ENCODE measurements around the gene CTXN2.

CTXN2 gene

GRCh38 chr15:48221885-48222284, 30.4 kb downstream of the CTXN2 start:
- DNase-seq (ENCODE audit: extremely low spot score), result no peak
- CTCF ChIA-PET, result no interaction called here
- TF ChIP-seq ZNF384 (IDR thresholded peaks at IDR 0.05) (no peak), L3MBTL2 (conservative IDR thresholded peaks at IDR 0.05) (no peak), ELF4 (IDR thresholded peaks at IDR 0.05) (no peak)

GRCh38 chr15:48222627-48223026, 31.2 kb downstream of the CTXN2 start:
- TF ChIP-seq FOXA1 (IDR thresholded peaks at IDR 0.05), result no peak
- no peak for TF ChIP-seq NFRKB (IDR thresholded peaks at IDR 0.05)
- no peak for TF ChIP-seq CTBP1 (IDR thresholded peaks at IDR 0.05; ENCODE audit: borderline replicate concordance)
- TF ChIP-seq SP1 (IDR thresholded peaks at IDR 0.05), result no peak
- TF ChIP-seq FOXM1 (IDR thresholded peaks at IDR 0.05; ENCODE audit: borderline replicate concordance), result no peak
- no peak for TF ChIP-seq BHLHE40 (IDR thresholded peaks at IDR 0.05; ENCODE audit: borderline replicate concordance)
- no peak for TF ChIP-seq ARNT (IDR thresholded peaks at IDR 0.05)
- no peak for TF ChIP-seq SUZ12 (IDR thresholded peaks at IDR 0.05)
- no peak for TF ChIP-seq L3MBTL2 (conservative IDR thresholded peaks at IDR 0.05)
- no peak for TF ChIP-seq HDGF (IDR thresholded peaks at IDR 0.05; ENCODE audit: borderline replicate concordance)
- no peak for TF ChIP-seq ELF4 (IDR thresholded peaks at IDR 0.05)
- no peak for TF ChIP-seq LEF1 (IDR thresholded peaks at IDR 0.05; ENCODE audit: borderline replicate concordance)
- TF ChIP-seq PKNOX1 (IDR thresholded peaks at IDR 0.05), result no peak
- no peak for DNase-seq (ENCODE audit: extremely low spot score)
- ChIA-PET POLR2A (no interaction called here), CTCF (no interaction called here)

More at GRCh38 chr15:48221885-48222284, 30.4 kb downstream of the CTXN2 start:
- POLR2A ChIA-PET, result no interaction called here

- no peak for DNase-seq (ENCODE audit: extremely low spot score)
- ChIA-PET CTCF (no interaction called here), POLR2A (no interaction called here)
- TF ChIP-seq HDGF (IDR thresholded peaks at IDR 0.05; ENCODE audit: borderline replicate concordance) (no peak), ARNT (IDR thresholded peaks at IDR 0.05) (no peak), SUZ12 (IDR thresholded peaks at IDR 0.05) (no peak), NFRKB (IDR thresholded peaks at IDR 0.05) (no peak), TARDBP (IDR thresholded peaks at IDR 0.05) (no peak), BHLHE40 (IDR thresholded peaks at IDR 0.05; ENCODE audit: borderline replicate concordance) (no peak), SP1 (IDR thresholded peaks at IDR 0.05) (no peak)
These were observed 34.3 kb downstream of the CTXN2 start for GRCh38 chr15:48225771-48226170.

GRCh38 chr15:48230498-48230897, 39.0 kb downstream of the CTXN2 start:
- no peak for DNase-seq (ENCODE audit: extremely low spot score)
- CTCF ChIA-PET, result no interaction called here
- TF ChIP-seq FOXK2 (IDR thresholded peaks at IDR 0.05) (no peak), TARDBP (IDR thresholded peaks at IDR 0.05) (no peak), SP1 (IDR thresholded peaks at IDR 0.05) (no peak), LEF1 (IDR thresholded peaks at IDR 0.05; ENCODE audit: borderline replicate concordance) (no peak), PKNOX1 (IDR thresholded peaks at IDR 0.05) (no peak), FOXA1 (IDR thresholded peaks at IDR 0.05) (no peak), SUZ12 (IDR thresholded peaks at IDR 0.05) (no peak), ELF4 (IDR thresholded peaks at IDR 0.05) (no peak), ARNT (IDR thresholded peaks at IDR 0.05) (no peak), NFRKB (IDR thresholded peaks at IDR 0.05) (no peak), BHLHE40 (IDR thresholded peaks at IDR 0.05; ENCODE audit: borderline replicate concordance) (no peak), FOXM1 (IDR thresholded peaks at IDR 0.05; ENCODE audit: borderline replicate concordance) (no peak), L3MBTL2 (conservative IDR thresholded peaks at IDR 0.05) (no peak), HDGF (IDR thresholded peaks at IDR 0.05; ENCODE audit: borderline replicate concordance) (no peak), CTBP1 (IDR thresholded peaks at IDR 0.05; ENCODE audit: borderline replicate concordance) (no peak), ZNF384 (IDR thresholded peaks at IDR 0.05) (no peak)
- POLR2A ChIA-PET, result no interaction called here

GRCh38 chr15:48233246-48233645, 41.8 kb downstream of the CTXN2 start:
- POLR2A ChIA-PET, result no interaction called here
- DNase-seq (ENCODE audit: extremely low spot score), result no peak
- CTCF ChIA-PET, result no interaction called here
- TF ChIP-seq CTBP1 (IDR thresholded peaks at IDR 0.05; ENCODE audit: borderline replicate concordance), result no peak
- no peak for TF ChIP-seq ZNF384 (IDR thresholded peaks at IDR 0.05)
- TF ChIP-seq FOXK2 (IDR thresholded peaks at IDR 0.05), result no peak
- no peak for TF ChIP-seq NFRKB (IDR thresholded peaks at IDR 0.05)
- no peak for TF ChIP-seq BHLHE40 (IDR thresholded peaks at IDR 0.05; ENCODE audit: borderline replicate concordance)
- no peak for TF ChIP-seq SP1 (IDR thresholded peaks at IDR 0.05)
- TF ChIP-seq FOXA1 (IDR thresholded peaks at IDR 0.05), result no peak
- no peak for TF ChIP-seq FOXM1 (IDR thresholded peaks at IDR 0.05; ENCODE audit: borderline replicate concordance)
- no peak for TF ChIP-seq SUZ12 (IDR thresholded peaks at IDR 0.05)
- no peak for TF ChIP-seq L3MBTL2 (conservative IDR thresholded peaks at IDR 0.05)
- no peak for TF ChIP-seq TARDBP (IDR thresholded peaks at IDR 0.05)
- no peak for TF ChIP-seq ARNT (IDR thresholded peaks at IDR 0.05)
- no peak for TF ChIP-seq PKNOX1 (IDR thresholded peaks at IDR 0.05)
- TF ChIP-seq LEF1 (IDR thresholded peaks at IDR 0.05; ENCODE audit: borderline replicate concordance), result no peak
- no peak for TF ChIP-seq ELF4 (IDR thresholded peaks at IDR 0.05)
- no peak for TF ChIP-seq HDGF (IDR thresholded peaks at IDR 0.05; ENCODE audit: borderline replicate concordance)

GRCh38 chr15:48239334-48239733, 47.9 kb downstream of the CTXN2 start:
- no peak for TF ChIP-seq ELF4 (IDR thresholded peaks at IDR 0.05)
- TF ChIP-seq TARDBP (IDR thresholded peaks at IDR 0.05), result no peak
- TF ChIP-seq FOXA1 (IDR thresholded peaks at IDR 0.05), result no peak
- TF ChIP-seq FOXM1 (IDR thresholded peaks at IDR 0.05; ENCODE audit: borderline replicate concordance), result no peak
- TF ChIP-seq L3MBTL2 (conservative IDR thresholded peaks at IDR 0.05), result no peak
- TF ChIP-seq HDGF (IDR thresholded peaks at IDR 0.05; ENCODE audit: borderline replicate concordance), result no peak
- TF ChIP-seq NFRKB (IDR thresholded peaks at IDR 0.05), result no peak
- TF ChIP-seq FOXK2 (IDR thresholded peaks at IDR 0.05), result no peak
- TF ChIP-seq BHLHE40 (IDR thresholded peaks at IDR 0.05; ENCODE audit: borderline replicate concordance), result no peak
- TF ChIP-seq ARNT (IDR thresholded peaks at IDR 0.05), result no peak
- TF ChIP-seq CTBP1 (IDR thresholded peaks at IDR 0.05; ENCODE audit: borderline replicate concordance), result no peak
- DNase-seq (ENCODE audit: extremely low spot score), result no peak
- POLR2A ChIA-PET, result no interaction called here
- CTCF ChIA-PET, result no interaction called here

Measured in HEK293T (cell line).